K562 (cell line): Measurements from ENCODE around the gene C15orf61. TPM values are rescaled to one million over a fixed set of nuclear protein-coding genes. Genes with fewer than 3 reads are reported as not detected.

Experiments used
- ATAC-seq: fragments of 200-7000 bp; cut with Tn5 transposase; 3 replicates; pipeline ENCODE4 v1.9.1; 2020; ENCODE audit warnings: moderate library complexity
- BruUV-seq: library from RNA; stranded (reverse); fragments of 400-500 nt; replicated peaks from 2 replicates; lab custom pipeline; 2021; lab: Mats Ljungman, UMichigan
- CTCF ChIA-PET: fragments of 300-600 bp; formaldehyde crosslinking; extraction: SDS; loops from one replicate; lab custom pipeline; 2021; ENCODE audit warnings: low intra/inter-chr PET ratio; lab: Yijun Ruan, JAX
- POLR2A ChIA-PET: fragments of 300-600, 350-650 bp; sonication (Branson Sonifier 250); formaldehyde crosslinking; extraction: SDS; loops from one replicate; lab custom pipeline; 2021; ENCODE audit warnings: antibody characterized with exemption, inconsistent platforms; lab: Yijun Ruan, JAX
- DNase-seq, 4 experiments: peaks; one replicate each; pipeline versions ENCODE4 v3.0.0 to v3.0.0-alpha.2; 2011 to 2018; ENCODE audit warnings: low spot score in 3 of 4, mixed read lengths in 3 of 4; ENCODE audit errors: extremely low read depth in 1 of 4
- FAIRE-seq: peaks from 2 replicates; lab custom pipeline; 2011; peaks lifted over from hg19 to GRCh38; lab: Jason Lieb, UNC
- H2AFZ ChIP-seq: 2 replicates; pipeline ENCODE4 v1.6.0; 2011; ENCODE audit warnings: low read depth, low read length, control low read depth, inconsistent platforms
- H3K27ac ChIP-seq: fragments of 200-600 bp; 3 replicates; pipeline ENCODE4 v1.8.0; 2011; ENCODE audit warnings: low read depth, mild to moderate bottlenecking, control low read depth, inconsistent platforms, low read length, moderate library complexity, mixed read lengths; ENCODE audit errors: extremely low read depth
- H3K27me3 ChIP-seq, 2 experiments: fragments of 300-600 bp in 1 of 2; 2 replicates in 1 of 2; 3 replicates in 1 of 2; pipeline versions ENCODE4 v1.6.0 to v1.8.0; 2011; ENCODE audit warnings: inconsistent platforms in 2 of 2, low read length in 2 of 2, mild to moderate bottlenecking in 1 of 2, mixed read lengths in 1 of 2, moderate library complexity in 1 of 2; ENCODE audit not compliant: control insufficient read depth in 2 of 2, insufficient read depth in 2 of 2
- H3K36me3 ChIP-seq: fragments of 300-600 bp; 3 replicates; pipeline ENCODE4 v1.8.0; 2011; ENCODE audit warnings: mild to moderate bottlenecking, low read length, inconsistent platforms; ENCODE audit not compliant: control insufficient read depth, insufficient read depth
- H3K4me1 ChIP-seq, 2 experiments: fragments of 200-600 bp in 1 of 2; replicated peaks in 1 of 2; 2 replicates in 1 of 2; 3 replicates in 1 of 2; pipeline versions ENCODE4 v1.5.1 to v1.8.0; 2011; ENCODE audit warnings: inconsistent platforms in 2 of 2, low read length in 2 of 2, mild to moderate bottlenecking in 1 of 2, mixed read lengths in 1 of 2, moderate library complexity in 1 of 2; ENCODE audit not compliant: control insufficient read depth in 2 of 2, insufficient read depth in 2 of 2
- H3K4me2 ChIP-seq: 2 replicates; pipeline ENCODE4 v1.6.1; 2011; ENCODE audit warnings: low read length, control low read depth, inconsistent platforms, mixed read lengths; ENCODE audit not compliant: insufficient read depth
- H3K4me3 ChIP-seq: fragments of 200-600 bp; sonication (generic), shearing (Covaris generic); 2 replicates; pipeline ENCODE4 v1.5.1; 2016; ENCODE audit warnings: control low read depth, inconsistent platforms
- H3K79me2 ChIP-seq: fragments of 200-600 bp; 3 replicates; pipeline ENCODE4 v1.8.0; 2011; ENCODE audit warnings: low read length, inconsistent platforms; ENCODE audit not compliant: control insufficient read depth, insufficient read depth
- H3K9ac ChIP-seq, 2 experiments: 2 replicates each; pipeline versions ENCODE4 v1.6.0 to v1.6.1; 2011; ENCODE audit warnings: low read depth in 2 of 2, low read length in 2 of 2, control low read depth in 1 of 2, inconsistent platforms in 1 of 2, mild to moderate bottlenecking in 1 of 2, mixed read lengths in 1 of 2; ENCODE audit not compliant: insufficient read depth in 1 of 2
- H3K9me1 ChIP-seq: one replicate; pipeline ENCODE4 v1.6.0; 2011; ENCODE audit warnings: inconsistent platforms, mild to moderate bottlenecking, low read length, moderate library complexity; ENCODE audit not compliant: control insufficient read depth, insufficient read depth
- H3K9me3 ChIP-seq: replicated peaks from 2 replicates; pipeline ENCODE4 v1.5.1; 2011; ENCODE audit warnings: low read depth, low read length, inconsistent platforms; ENCODE audit not compliant: control insufficient read depth, insufficient read depth
- H4K20me1 ChIP-seq: replicated peaks from 2 replicates; pipeline ENCODE4 v1.6.1; 2011; ENCODE audit warnings: low read length, inconsistent platforms, mixed read lengths; ENCODE audit not compliant: control insufficient read depth, insufficient read depth
- ARID4B ChIP-seq: sonication (generic); formaldehyde crosslinking; IDR thresholded peaks from 2 replicates; pipeline ENCODE4 v1.8.0; 2022; ENCODE audit warnings: mild to moderate bottlenecking, missing genetic modification reagents
- ATF2 ChIP-seq: sonication (generic); formaldehyde crosslinking; IDR thresholded peaks from 2 replicates; pipeline ENCODE4 v1.8.1; 2022; ENCODE audit warnings: missing genetic modification reagents
- CEBPB ChIP-seq: fragments of 450-650 bp; IDR thresholded peaks from 2 replicates; pipeline ENCODE4 v1.6.1; 2016; ENCODE audit warnings: missing genetic modification characterization, missing compliant biosample characterization
- FOXO4 ChIP-seq: fragments of 450-650 bp; formaldehyde crosslinking; IDR thresholded peaks from 2 replicates; pipeline ENCODE4 v1.4.0; 2020; ENCODE audit warnings: mild to moderate bottlenecking, moderate library complexity
- L3MBTL2 ChIP-seq: fragments of 450-650 bp; IDR thresholded peaks from 2 replicates; pipeline ENCODE4 v1.6.1; 2016; ENCODE audit warnings: mild to moderate bottlenecking, moderate library complexity
- MED1 ChIP-seq: sonication (generic); formaldehyde crosslinking; IDR thresholded peaks from 2 replicates; pipeline ENCODE4 v1.8.1; 2023; ENCODE audit warnings: missing genetic modification reagents, borderline replicate concordance
- POLR2A ChIP-seq: fragments of 450-650 bp; conservative IDR thresholded peaks from 2 replicates; pipeline ENCODE4 v1.6.1; 2016
- RBBP5 ChIP-seq: fragments of 200-600 bp; sonication (generic); IDR thresholded peaks from 2 replicates; pipeline ENCODE4 v1.6.1; 2012; ENCODE audit warnings: borderline replicate concordance, mild to moderate bottlenecking, low read length, control low read depth, inconsistent platforms; ENCODE audit not compliant: insufficient read depth, poor library complexity, severe bottlenecking
- SFPQ ChIP-seq: fragments of 200-400 bp; formaldehyde crosslinking; IDR thresholded peaks from 2 replicates; pipeline ENCODE4 v1.6.1; 2017; ENCODE audit warnings: mild to moderate bottlenecking, low read depth, low read length, moderate library complexity
- TBP ChIP-seq: optimal IDR thresholded peaks from 2 replicates; pipeline ENCODE3; 2011; ENCODE audit warnings: low read depth, low read length, improper control_type of control experiment
- ZNF212 ChIP-seq: fragments of 450-650 bp; formaldehyde crosslinking; IDR thresholded peaks from 2 replicates; pipeline ENCODE4 v1.4.0; 2020; ENCODE audit warnings: mild to moderate bottlenecking
- ZNF274 ChIP-seq: IDR thresholded peaks from 2 replicates; pipeline ENCODE4 v1.6.1; 2011; ENCODE audit warnings: low read depth, mild to moderate bottlenecking, low read length, moderate library complexity, borderline replicate concordance
- ZNF3 ChIP-seq: fragments of 250-450 bp; sonication (Bioruptor Pico); IDR thresholded peaks from 2 replicates; pipeline ENCODE4 v1.5.0; 2021; ENCODE audit warnings: mild to moderate bottlenecking, moderate library complexity
- ZNF668 ChIP-seq: fragments of 250-450 bp; sonication (Bioruptor Pico); IDR thresholded peaks from 2 replicates; pipeline ENCODE4 v1.8.0; 2022; ENCODE audit warnings: mild to moderate bottlenecking, inconsistent platforms
- WGBS: fragments of 100-300 bp; shearing (Covaris generic); methylation state at CpG from one replicate; pipeline ENCODE4 v1.1.6; 2016; ENCODE audit warnings: low coverage, mixed read lengths; ENCODE audit not compliant: insufficient coverage; ENCODE audit errors: missing lambda C conversion rate; 5-methylcytosine and 5-hydroxymethylcytosine counted together
- in situ Hi-C: fragments of 300-500 bp; cut with MboI; formaldehyde crosslinking; loops from 4 replicates; pipeline ENCODE4 v1.15.0; 2018; ENCODE audit warnings: inconsistent platforms, mixed read lengths
- intact Hi-C: fragments of 100-400 bp; cut with micrococcal nuclease; formaldehyde crosslinking; loops from 2 replicates; pipeline ENCODE4 v1.14.2; 2022
- polyA plus RNA-seq, 8 experiments: library from polyadenylated mRNA; depleted of rRNA in 4 of 8; stranded (reverse) in 5 of 8; unstranded in 3 of 8; fragments of >200 nt; fragmentation: Nextera tagmentation in 2 of 8; fragmentation: Illumina TruSeq in 1 of 8; extraction: Ambion mirVana in 2 of 8; extraction: Trizol in 1 of 8; gene quantifications; 2 replicates each; pipeline versions ENCODE4 v1.2.1 to v1.2.3, GENCODE V29; 2011 to 2014; ENCODE audit warnings: inconsistent platforms in 1 of 8, missing spikeins in 1 of 8
- total RNA-seq, 7 experiments: library from RNA; depleted of rRNA in 6 of 7; stranded (reverse); fragments of >200 nt in 6 of 7; fragmentation: Illumina TruSeq in 2 of 7; extraction: Trizol in 2 of 7; gene quantifications; 2 replicates each; pipeline versions ENCODE4 v1.2.1 to v1.2.3, GENCODE V29; 2011 to 2021; ENCODE audit warnings: low replicate concordance in 1 of 7

The C15orf61 gene
- total and polyA plus RNA-seq, 9 of the 15 experiments (the other 6 are each of a cell fraction or from before 2014, with no cell fraction given) = 1.6 to 10.5 (median 4.3) TPM

- Histone ChIP-seq H3K9me1 (no peaks in the 10 kb centered on the region), H3K27ac (no peak overlapping the region), H3K9me3 (no peaks in the 10 kb centered on the region), H2AFZ (no peak overlapping the region), H4K20me1 (no peaks in the 10 kb centered on the region), H3K27me3 (no peaks in the 10 kb centered on the region), H3K4me2 (no peak overlapping the region)
- POLR2A ChIA-PET = interaction anchor here (1.3 kb wide), 1 partner anchor 9 kb away, joined by 3 read pairs; the partner anchor contains the start of gene MAP2K5
- CTCF ChIA-PET = no interaction called here
- BruUV-seq = no TSS peak
- 43% methylated on average over 1 of the region's 1 CpG for WGBS
- no peak for ATAC-seq
- DNase-seq = no peak
- peak; percentile 62 for FAIRE-seq
- TF ChIP-seq ATF2 (no peak), ZNF212 (no peak), L3MBTL2 (no peak), POLR2A (no peak), ZNF668 (CRISPR knock-in tag) (no peak), ZNF274 (no peak), MED1 (CRISPR knock-in tag) (no peak), ZNF3 (no peak), RBBP5 (no peak), ARID4B (CRISPR knock-in tag) (no peak), CEBPB (tag) (no peak), SFPQ (no peak), TBP (no peak), FOXO4 (CRISPR knock-in tag) (no peak)
- TF ChIP-seq, all 486 proteins: peak for 0
- H3K4me3 ChIP-seq = no peak overlapping the region
- intact Hi-C loops (no loop called here), in situ Hi-C loops (no loop called here)
- H3K36me3 ChIP-seq = no peaks in the 10 kb centered on the region
- H3K4me1 ChIP-seq = no peaks in the 10 kb centered on the region
- H3K79me2 ChIP-seq = no peaks in the 10 kb centered on the region
- no peak overlapping the region for H3K9ac ChIP-seq
These were observed 12.9 kb downstream of the C15orf61 start for GRCh38 chr15:67533873-67534272.
